IMR-90 (cell line): Measurements from ENCODE around the gene COL23A1. TPM values are rescaled to one million over a fixed set of nuclear protein-coding genes. Genes with fewer than 3 reads are reported as not detected.

Experiments used
- ATAC-seq: fragments of 200-7000 bp; cut with Tn5 transposase; 2 replicates; pipeline ENCODE4 v1.9.1; 2020; ENCODE audit warnings: low read depth, mild to moderate bottlenecking, moderate library complexity
- BruUV-seq: library from RNA; stranded (reverse); fragments of 400-500 nt; replicated peaks from 2 replicates; lab custom pipeline; 2021; lab: Mats Ljungman, UMichigan
- CTCF ChIA-PET: fragments of 300-600 bp; formaldehyde crosslinking; extraction: SDS; loops from one replicate; lab custom pipeline; 2021; ENCODE audit warnings: antibody characterized with exemption; lab: Yijun Ruan, JAX
- POLR2A ChIA-PET: fragments of 300-600 bp; sonication (Branson Sonifier 250); formaldehyde crosslinking; loops from one replicate; lab custom pipeline; 2022; ENCODE audit warnings: antibody characterized with exemption; ENCODE audit not compliant: unreplicated experiment; lab: Charles Lee
- DNase-seq: peaks from one replicate; pipeline ENCODE4 v3.0.0; 2013
- H2AFZ ChIP-seq: replicated peaks from 2 replicates; pipeline ENCODE3; 2013; ENCODE audit warnings: low read length, mild to moderate bottlenecking; ENCODE audit not compliant: poor library complexity
- H2AK5ac ChIP-seq: 2 replicates; pipeline ENCODE4 v1.6.1; 2013; ENCODE audit warnings: low read depth, low read length, inconsistent platforms
- H2AK9ac ChIP-seq: replicated peaks from 2 replicates; pipeline ENCODE3; 2013; ENCODE audit warnings: mild to moderate bottlenecking, low read depth, low read length, moderate library complexity; ENCODE audit not compliant: poor library complexity
- H2BK120ac ChIP-seq: 2 replicates; pipeline ENCODE4 v1.6.1; 2013; ENCODE audit warnings: low read depth, low read length, inconsistent platforms
- H2BK15ac ChIP-seq: 3 replicates; pipeline ENCODE4 v1.6.1; 2013; ENCODE audit warnings: low read depth, low read length, inconsistent platforms
- H2BK20ac ChIP-seq: 2 replicates; pipeline ENCODE4 v1.6.1; 2013; ENCODE audit warnings: low read depth, mild to moderate bottlenecking, inconsistent platforms, low read length, moderate library complexity
- H2BK5ac ChIP-seq: 2 replicates; pipeline ENCODE4 v1.6.1; 2013; ENCODE audit warnings: mild to moderate bottlenecking, low read depth, low read length, inconsistent platforms; ENCODE audit not compliant: poor library complexity, severe bottlenecking
- H3K14ac ChIP-seq: replicated peaks from 2 replicates; pipeline ENCODE4 v1.6.1; 2013; ENCODE audit warnings: low read depth, low read length, inconsistent platforms
- H3K18ac ChIP-seq: 2 replicates; pipeline ENCODE4 v1.6.1; 2013; ENCODE audit warnings: low read depth, low read length, control low read depth
- H3K23ac ChIP-seq: 2 replicates; pipeline ENCODE4 v1.6.1; 2013; ENCODE audit warnings: low read depth, low read length, inconsistent platforms
- H3K27ac ChIP-seq: 2 replicates; pipeline ENCODE4 v1.5.1; 2013; ENCODE audit warnings: mild to moderate bottlenecking, control low read depth, low read length; ENCODE audit not compliant: insufficient read depth
- H3K27me3 ChIP-seq: 2 replicates; pipeline ENCODE4 v1.6.1; 2013; ENCODE audit warnings: low read length; ENCODE audit not compliant: control insufficient read depth, insufficient read depth
- H3K36me3 ChIP-seq: 2 replicates; pipeline ENCODE4 v1.6.1; 2013; ENCODE audit warnings: low read length, mixed read lengths; ENCODE audit not compliant: control insufficient read depth, insufficient read depth
- H3K4ac ChIP-seq: 2 replicates; pipeline ENCODE4 v1.6.1; 2013; ENCODE audit warnings: low read depth, low read length, inconsistent platforms
- H3K4me1 ChIP-seq: 2 replicates; pipeline ENCODE4 v1.6.1; 2013; ENCODE audit warnings: low read length, mixed read lengths; ENCODE audit not compliant: control insufficient read depth, insufficient read depth
- H3K4me2 ChIP-seq: 2 replicates; pipeline ENCODE4 v1.6.1; 2013; ENCODE audit warnings: low read depth, mild to moderate bottlenecking, control low read depth, low read length, moderate library complexity
- H3K4me3 ChIP-seq: 2 replicates; pipeline ENCODE4 v1.5.1; 2013; ENCODE audit warnings: low read depth, mild to moderate bottlenecking, control low read depth, low read length, moderate library complexity; ENCODE audit not compliant: insufficient read depth
- H3K56ac ChIP-seq: 2 replicates; pipeline ENCODE4 v1.6.1; 2013; ENCODE audit warnings: low read length, inconsistent platforms; ENCODE audit not compliant: insufficient read depth; ENCODE audit errors: extremely low read depth
- H3K79me1 ChIP-seq, 2 experiments: 2 replicates each; pipeline ENCODE4 v1.6.1; 2013; ENCODE audit warnings: low read length in 2 of 2, inconsistent platforms in 1 of 2, low read depth in 1 of 2
- H3K9ac ChIP-seq: 2 replicates; pipeline ENCODE4 v1.6.1; 2013; ENCODE audit warnings: low read depth, low read length, control low read depth
- H3K9me1 ChIP-seq: 2 replicates; pipeline ENCODE4 v1.6.1; 2013; ENCODE audit warnings: low read length, inconsistent platforms; ENCODE audit not compliant: insufficient read depth
- H3K9me3 ChIP-seq: 2 replicates; pipeline ENCODE4 v1.6.1; 2013; ENCODE audit warnings: low read length; ENCODE audit not compliant: control insufficient read depth, insufficient read depth
- H4K20me1 ChIP-seq: 2 replicates; pipeline ENCODE4 v1.6.1; 2013; ENCODE audit warnings: low read length, inconsistent platforms; ENCODE audit not compliant: insufficient read depth
- H4K5ac ChIP-seq: 2 replicates; pipeline ENCODE4 v1.6.1; 2013; ENCODE audit warnings: mild to moderate bottlenecking, low read depth, low read length, control low read depth
- H4K8ac ChIP-seq, 2 experiments: 2 replicates each; pipeline ENCODE4 v1.6.1; 2013; ENCODE audit warnings: low read depth in 2 of 2, low read length in 2 of 2, control low read depth in 1 of 2, inconsistent platforms in 1 of 2
- H4K91ac ChIP-seq: 2 replicates; pipeline ENCODE4 v1.6.1; 2013; ENCODE audit warnings: low read depth, low read length, inconsistent platforms; ENCODE audit not compliant: insufficient read depth
- BHLHE40 ChIP-seq: fragments of 150-350 bp; IDR thresholded peaks from 2 replicates; pipeline ENCODE4 v1.6.1; 2016; ENCODE audit warnings: mild to moderate bottlenecking, low read depth, low read length
- CEBPB ChIP-seq: IDR thresholded peaks from 2 replicates; pipeline ENCODE4 v1.6.1; 2012; ENCODE audit warnings: low read depth, low read length, improper control_type of control experiment
- CHD1 ChIP-seq: IDR thresholded peaks from 2 replicates; pipeline ENCODE4 v1.6.1; 2012; ENCODE audit warnings: low read depth, low read length, improper control_type of control experiment
- CTCF ChIP-seq: conservative IDR thresholded peaks from 2 replicates; pipeline ENCODE4 v1.5.1; 2012; ENCODE audit warnings: mild to moderate bottlenecking, low read depth, low read length, improper control_type of control experiment
- ELK1 ChIP-seq: fragments of 150-350 bp; IDR thresholded peaks from 2 replicates; pipeline ENCODE4 v1.6.1; 2016; ENCODE audit warnings: low read depth, mild to moderate bottlenecking, low read length, moderate library complexity, borderline replicate concordance
- FOS ChIP-seq: fragments of 150-350 bp; IDR thresholded peaks from 2 replicates; pipeline ENCODE4 v1.6.1; 2016; ENCODE audit warnings: low read depth, low read length
- MAFK ChIP-seq: IDR thresholded peaks from 2 replicates; pipeline ENCODE4 v1.6.1; 2012; ENCODE audit warnings: low read depth, low read length, improper control_type of control experiment
- MAZ ChIP-seq: IDR thresholded peaks from 2 replicates; pipeline ENCODE4 v1.6.1; 2012; ENCODE audit warnings: low read depth, mild to moderate bottlenecking, low read length, improper control_type of control experiment, moderate library complexity, borderline replicate concordance
- MXI1 ChIP-seq: IDR thresholded peaks from 2 replicates; pipeline ENCODE4 v1.6.1; 2012; ENCODE audit warnings: low read depth, mild to moderate bottlenecking, low read length, moderate library complexity, borderline replicate concordance
- NFE2L2 ChIP-seq: fragments of 150-350 bp; IDR thresholded peaks from 2 replicates; pipeline ENCODE4 v1.6.1; 2016; ENCODE audit warnings: low read depth, mild to moderate bottlenecking, low read length
- POLR2A ChIP-seq: IDR thresholded peaks from 2 replicates; pipeline ENCODE4 v1.6.1; 2012; ENCODE audit warnings: mild to moderate bottlenecking, low read depth, low read length
- RAD21 ChIP-seq: IDR thresholded peaks from 2 replicates; pipeline ENCODE4 v1.6.1; 2012; ENCODE audit warnings: low read length, improper control_type of control experiment
- RCOR1 ChIP-seq: IDR thresholded peaks from 2 replicates; pipeline ENCODE4 v1.6.1; 2012; ENCODE audit warnings: mild to moderate bottlenecking, low read length, improper control_type of control experiment; ENCODE audit not compliant: insufficient replicate concordance
- RFX5 ChIP-seq: IDR thresholded peaks from 2 replicates; pipeline ENCODE4 v1.8.0; 2012; ENCODE audit warnings: low read depth, mild to moderate bottlenecking, low read length, moderate library complexity
- SMC3 ChIP-seq: fragments of 150-350 bp; IDR thresholded peaks from 2 replicates; pipeline ENCODE4 v1.6.1; 2016; ENCODE audit warnings: low read depth, mild to moderate bottlenecking, antibody characterized with exemption, low read length, moderate library complexity
- USF2 ChIP-seq: fragments of 150-350 bp; IDR thresholded peaks from 2 replicates; pipeline ENCODE4 v1.6.1; 2017; ENCODE audit warnings: mild to moderate bottlenecking, antibody characterized with exemption, low read length, low read depth
- WGBS, 2 experiments: methylation state at CpG; one replicate each; pipeline versions ENCODE4 v1.1.5 to v1.1.7; 2013; ENCODE audit warnings: missing lambda C conversion rate in 2 of 2; ENCODE audit not compliant: insufficient read length in 1 of 2; ENCODE audit errors: extremely low coverage in 2 of 2; 5-methylcytosine and 5-hydroxymethylcytosine counted together
- dilution Hi-C: fragments of 300-500 bp; cut with HindIII; formaldehyde crosslinking; loops from one replicate; pipeline ENCODE4 v1.14.3; 2018; ENCODE audit warnings: low sequenced_read_pairs; ENCODE audit not compliant: unreplicated experiment
- in situ Hi-C: fragments of 300-500 bp; cut with MboI; formaldehyde crosslinking; loops from 3 replicates; pipeline ENCODE4 v1.14.3; 2019; ENCODE audit warnings: low sequenced_read_pairs, inconsistent platforms, mixed read lengths
- intact Hi-C: fragments of 100-400 bp; cut with micrococcal nuclease; formaldehyde crosslinking; loops from 2 replicates; pipeline ENCODE4 v1.10.0; 2022
- polyA plus RNA-seq, 3 experiments: library from polyadenylated mRNA; depleted of rRNA; stranded (reverse); fragments of >200 nt; gene quantifications; 2 replicates each; pipeline ENCODE4 v1.2.3, GENCODE V29; 2012; ENCODE audit warnings: low replicate concordance in 1 of 3
- total RNA-seq: library from RNA; depleted of rRNA; stranded (reverse); fragments of >200 nt; gene quantifications from 2 replicates; pipeline ENCODE4 v1.2.3, GENCODE V29; 2012

COL23A1 gene
- total and polyA plus RNA-seq, 2 of the 4 experiments (the other 2 are of a cell fraction) = not detected

- no peak overlapping the region for H3K4me2 ChIP-seq
- no peak overlapping the region for H3K18ac ChIP-seq
- H3K23ac ChIP-seq = no peak overlapping the region
- ChIA-PET POLR2A (no interaction called here), CTCF (no interaction called here)
- in situ Hi-C loops = no loop called here
- intact Hi-C loops = no loop called here
- H4K8ac ChIP-seq = no peak overlapping the region
- TF ChIP-seq USF2 = no peak
- TF ChIP-seq BHLHE40 = no peak
- TF ChIP-seq RFX5 = no peak
- no peak for TF ChIP-seq NFE2L2
- TF ChIP-seq MAZ = no peak
- TF ChIP-seq RAD21 = no peak
- no peak for TF ChIP-seq CTCF
- no peak for TF ChIP-seq CEBPB
- no peak for TF ChIP-seq MXI1
- no peak for TF ChIP-seq SMC3
- no peak for TF ChIP-seq CHD1
- TF ChIP-seq MAFK = no peak
- no peak for TF ChIP-seq FOS
- no peak for TF ChIP-seq POLR2A
- no peak for TF ChIP-seq RCOR1
- no peak for TF ChIP-seq ELK1
- H4K20me1 ChIP-seq = no peaks in the 10 kb centered on the region
- no peak overlapping the region for H3K27ac ChIP-seq
- no peak overlapping the region for H2BK15ac ChIP-seq
- BruUV-seq = no TSS peak
- H3K9ac ChIP-seq = no peak overlapping the region
- no peak overlapping the region for H3K4me3 ChIP-seq
- no peak overlapping the region for H2BK120ac ChIP-seq
- dilution Hi-C loops = no loop called here
- H2BK5ac ChIP-seq = no peak overlapping the region
- no peak overlapping the region for H3K4ac ChIP-seq
- H2BK20ac ChIP-seq = no peak overlapping the region
- no peak overlapping the region for H2AK9ac ChIP-seq
- peaks cover 23% of the 10 kb centered on the region; the same call in 1 of the 2 replicates for H3K27me3 ChIP-seq
- H3K36me3 ChIP-seq = no peaks in the 10 kb centered on the region
- no peak overlapping the region for H3K56ac ChIP-seq
- H3K79me1 ChIP-seq = no peaks in the 10 kb centered on the region
- no peaks in the 10 kb centered on the region for H3K4me1 ChIP-seq
- peaks cover 5% of the 10 kb centered on the region; the same call in 1 of the 2 replicates for H3K9me3 ChIP-seq
- no peak overlapping the region for H3K14ac ChIP-seq
- no peak overlapping the region for H2AK5ac ChIP-seq
- H2AFZ ChIP-seq = no peak overlapping the region
- WGBS, 2 experiments = 80% methylated on average over 2 of the region's 7 CpGs; no CpG with 5 or more reads in 1 of the 2 experiments
- no peak for ATAC-seq
- no peak overlapping the region for H4K5ac ChIP-seq
- H3K9me1 ChIP-seq = no peaks in the 10 kb centered on the region
- no peak for DNase-seq
- no peak overlapping the region for H4K91ac ChIP-seq
Measured at GRCh38 chr5:178192787-178193186, 397.4 kb downstream of the COL23A1 start.
